Measurements from ENCODE around the gene AFF2.

Gene AFF2

GRCh38 chrX:149036086-149036485 is 535.7 kb downstream of the AFF2 start:
- DNase-seq: no peak

DNA sequence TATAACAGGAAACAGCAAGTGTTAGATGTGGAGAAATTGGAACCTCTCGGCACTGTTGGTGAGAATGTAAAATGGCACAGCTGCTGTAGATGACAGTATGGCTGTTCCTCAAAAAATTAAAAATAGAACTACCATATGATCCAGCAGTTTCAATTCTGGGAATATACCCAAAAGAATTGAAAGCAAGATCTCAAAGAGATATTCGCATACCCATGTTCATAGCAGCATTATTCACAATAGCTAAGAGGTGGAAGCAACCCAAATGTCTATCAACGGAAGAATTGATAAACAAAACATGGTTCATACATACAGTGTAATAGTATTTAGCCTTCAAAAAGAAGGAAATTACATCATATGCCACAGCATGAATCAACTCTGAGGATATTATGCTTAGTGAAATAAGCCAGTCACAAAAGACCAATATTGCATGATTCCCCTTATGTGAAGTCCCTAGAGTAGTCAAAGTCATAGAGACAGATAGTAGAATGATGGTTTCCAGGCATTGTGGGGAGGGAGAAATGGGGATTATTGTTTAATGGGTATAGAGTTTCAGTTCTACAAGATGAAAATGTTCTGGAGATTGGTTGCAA is 537.0 kb downstream of the AFF2 start:
- no peak for DNase-seq

- no peak for DNase-seq
Observed at GRCh38 chrX:149039057-149039456, 538.6 kb downstream of the AFF2 start.

DNA sequence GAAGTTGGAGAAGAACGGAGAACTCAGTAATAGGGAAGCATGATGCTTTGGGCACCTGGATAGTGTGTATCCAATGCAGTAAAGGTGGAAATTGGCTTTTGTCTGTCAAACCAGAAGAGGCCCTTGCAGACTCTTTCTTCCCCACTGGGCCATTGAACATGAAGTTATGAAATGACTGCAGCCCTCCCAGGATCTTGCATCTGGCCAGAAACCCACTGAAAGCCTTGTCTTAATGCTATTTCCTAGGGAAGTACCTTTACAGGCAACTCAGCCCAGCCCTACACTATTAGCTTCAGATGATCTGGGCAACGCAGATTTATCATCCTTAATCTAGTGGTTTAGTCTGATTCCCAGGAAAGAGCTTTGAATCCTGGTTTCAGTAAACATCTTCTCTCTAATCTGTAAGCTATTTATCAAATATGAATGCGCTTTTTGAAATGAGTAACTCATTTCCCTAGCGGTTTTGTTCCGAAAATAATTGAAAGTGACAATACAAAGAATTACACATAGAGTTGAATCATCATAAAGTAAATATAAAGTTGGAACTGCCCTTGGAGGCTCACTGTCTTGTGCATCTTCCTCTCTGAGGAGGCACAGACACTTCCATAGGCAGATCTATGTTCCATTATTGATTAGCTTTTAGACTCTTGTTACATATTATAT is 540.6 kb downstream of the AFF2 start:
- DNase-seq: no peak

DNA sequence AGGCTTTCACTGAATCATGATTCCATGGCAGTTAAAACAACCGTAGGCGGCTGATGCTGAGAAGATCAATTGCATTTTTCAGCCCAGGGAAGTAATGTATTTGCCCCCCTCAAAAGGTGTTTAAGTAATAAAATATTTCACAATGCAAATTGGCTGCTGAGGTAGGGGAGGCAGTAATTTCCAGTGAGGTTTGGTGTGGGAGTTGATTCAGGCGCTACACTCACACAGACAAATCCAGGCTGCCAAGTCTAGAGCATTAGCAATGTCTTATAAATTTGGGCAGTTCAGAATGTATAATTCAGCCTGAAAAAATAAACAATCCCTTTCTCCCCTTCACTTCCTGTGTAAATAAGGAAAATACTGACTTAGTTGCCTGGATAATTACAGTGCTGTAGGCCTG is 543.0 kb downstream of the AFF2 start:
- DNase-seq: no peak

- DNase-seq: no peak
Observed at GRCh38 chrX:149044471-149044870, 544.1 kb downstream of the AFF2 start.

DNA sequence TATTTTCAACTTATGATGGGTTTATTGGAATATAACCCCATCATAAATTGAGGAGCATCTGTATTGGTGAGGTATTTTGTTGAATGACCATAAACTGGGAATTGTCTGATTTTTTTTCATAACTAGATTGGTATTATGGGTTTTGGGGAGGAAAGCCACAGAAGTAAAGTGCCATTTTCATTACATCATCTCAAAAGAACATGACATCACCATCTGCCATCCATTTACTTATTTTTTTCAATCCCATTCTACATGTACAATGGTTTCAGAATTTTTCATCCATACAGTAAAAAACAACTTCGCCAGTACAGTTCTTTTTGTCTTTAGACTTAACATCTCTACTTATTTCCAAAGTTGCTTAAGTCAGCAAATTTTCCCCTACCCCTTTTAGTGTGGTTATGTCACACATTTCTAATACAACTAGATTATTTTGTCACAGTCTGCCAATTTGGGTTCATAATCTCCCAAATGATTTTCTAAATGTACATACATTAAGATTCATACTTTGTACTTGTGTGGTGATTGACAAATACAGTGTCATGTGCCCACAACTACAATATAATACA is 545.3 kb downstream of the AFF2 start:
- no peak for DNase-seq

All from AML-193 (cell line).